ENCODE data around the gene SPINK6.

SPINK6 gene

DNA sequence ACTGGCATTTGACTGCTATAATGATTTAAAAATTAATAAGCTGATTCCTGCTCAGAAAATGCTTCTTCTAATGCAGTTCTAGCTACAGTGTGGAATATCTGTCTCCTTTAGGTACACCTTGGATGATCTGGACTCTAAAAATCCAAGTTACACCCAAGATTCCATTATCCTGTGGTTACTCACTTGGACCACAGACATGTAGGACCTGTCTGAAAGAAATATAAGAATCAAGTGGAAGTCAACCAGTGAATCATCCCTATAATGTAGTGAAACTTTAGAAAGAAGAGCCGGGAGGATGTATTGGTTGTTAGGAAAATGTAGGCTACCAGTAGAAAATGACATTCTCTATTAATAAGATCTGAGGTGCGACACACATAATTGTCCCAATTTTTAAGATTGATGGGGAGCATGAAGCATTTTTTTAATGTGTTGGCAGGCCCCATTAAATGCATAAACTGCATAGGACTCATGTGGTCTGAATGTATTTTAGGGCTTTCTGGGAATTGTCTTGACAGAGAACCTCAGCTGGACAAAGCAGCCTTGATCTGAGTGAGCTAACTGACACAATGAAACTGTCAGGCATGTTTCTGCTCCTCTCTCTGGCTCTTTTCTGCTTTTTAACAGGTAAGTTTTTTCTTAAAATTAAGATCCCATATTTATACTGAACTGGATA, at the start of gene SPINK6:
Gene SPINK6 (plus strand): TSS at position 512 of the 673 bp plus-strand sequence. CDS start 55 bp downstream, at position 567.
- DNase-seq = no peak

GRCh38 chr5:148156609-148157008, 46.2 kb upstream of the SPINK6 start:
- DNase-seq = no peak

DNA sequence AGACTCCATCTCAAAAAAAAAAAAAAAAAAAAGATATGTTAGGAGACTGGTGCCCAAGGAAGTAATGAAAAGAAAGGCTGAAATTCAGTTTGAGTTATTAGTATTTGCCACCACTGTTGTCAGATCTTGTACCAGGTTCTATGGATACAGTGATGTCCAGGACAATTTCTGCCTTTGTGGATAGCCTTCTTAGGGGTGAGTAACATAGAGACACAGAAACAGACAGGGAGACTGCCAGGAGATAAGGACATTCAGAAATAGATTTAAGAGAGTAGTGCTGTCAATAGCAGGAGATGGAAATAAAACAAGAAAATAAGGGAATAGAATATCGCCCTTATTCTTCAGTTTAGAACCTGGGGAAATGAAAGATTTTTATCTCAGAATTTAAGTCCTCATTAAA, 40.8 kb upstream of the SPINK6 start:
- DNase-seq = no peak

- no peak for DNase-seq
Measured at GRCh38 chr5:148163345-148163744, 39.5 kb upstream of the SPINK6 start.

- no peak for DNase-seq
Measured at GRCh38 chr5:148166550-148167283, 36.1 kb upstream of the SPINK6 start.

DNA sequence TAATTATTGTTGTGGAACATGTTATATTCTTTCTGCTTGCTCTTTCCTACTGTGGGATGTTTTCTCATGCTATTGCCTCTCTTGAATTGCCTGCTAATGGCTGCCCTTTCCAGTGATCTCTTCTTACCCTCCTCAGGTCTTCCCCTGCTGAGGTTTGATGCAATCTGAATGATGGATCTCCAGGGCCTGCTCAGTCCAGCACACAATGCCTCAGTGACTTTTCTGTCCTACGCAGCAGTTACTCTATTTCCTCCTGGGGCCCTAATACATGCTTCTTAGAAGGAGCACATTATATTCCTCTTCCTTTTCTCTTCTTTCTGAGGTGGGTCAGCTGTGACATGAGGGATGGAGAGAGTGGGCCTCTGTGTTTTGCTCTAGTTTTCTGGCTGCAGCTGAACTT, 34.6 kb upstream of the SPINK6 start, which contains the start of gene SPINK14:
Gene SPINK14 (plus strand): TSS at position 301 of the 400 bp plus-strand sequence. CDS start 1,187 bp downstream, outside the sequence.
- DNase-seq = no peak

- no peak for DNase-seq
Measured at GRCh38 chr5:148172377-148172776, 30.5 kb upstream of the SPINK6 start.

DNA sequence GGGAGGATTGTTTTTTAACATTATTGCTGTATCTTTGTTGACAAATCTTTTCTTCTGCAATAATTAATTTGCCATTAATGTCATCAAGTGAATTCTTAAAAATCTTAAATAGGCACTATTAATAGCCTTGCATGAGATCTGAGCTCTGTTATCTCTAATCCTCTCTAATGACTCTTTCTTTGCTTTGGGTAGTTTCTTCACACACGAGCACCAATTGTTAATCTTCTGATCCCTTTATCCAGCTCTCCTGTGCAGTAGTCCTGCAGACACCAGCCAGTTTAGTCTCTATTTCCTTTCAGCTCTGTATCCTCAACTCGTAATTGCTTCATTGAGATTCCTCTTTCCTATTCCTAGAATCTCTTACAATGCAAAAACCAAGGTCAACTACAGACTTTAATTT, 26.4 kb upstream of the SPINK6 start:
- no peak for DNase-seq

GRCh38 chr5:148177207-148177606, 25.6 kb upstream of the SPINK6 start:
- DNase-seq = no peak

DNA sequence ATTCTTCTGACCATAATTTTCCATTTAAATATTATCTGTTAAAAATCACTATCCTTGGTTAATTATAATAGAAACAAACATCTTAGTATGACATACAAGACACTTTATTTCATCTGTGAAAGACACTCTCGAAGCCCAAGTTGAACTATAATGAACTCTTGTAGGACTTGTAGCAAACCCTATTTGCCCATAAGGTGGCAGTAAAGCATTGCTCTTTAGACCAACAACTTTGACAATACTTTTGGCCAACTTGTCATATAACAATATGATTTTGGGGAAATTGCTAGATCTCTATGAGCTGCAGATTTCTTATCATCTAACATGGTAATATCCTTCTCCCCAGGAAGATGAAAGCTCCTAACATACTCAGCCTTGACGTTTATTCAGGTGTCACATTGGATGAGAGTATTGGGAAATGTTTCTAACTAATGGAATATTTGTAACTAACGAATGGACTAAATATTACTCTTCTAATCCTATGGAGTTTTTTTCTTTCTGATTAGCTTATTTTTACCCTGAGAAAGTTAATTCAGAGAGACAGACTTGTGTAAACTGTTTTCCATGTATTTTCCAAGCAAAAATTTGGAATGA, 23.5 kb upstream of the SPINK6 start:
- DNase-seq = no peak

- DNase-seq = no peak
Measured at GRCh38 chr5:148186248-148187003, 16.4 kb upstream of the SPINK6 start.

DNA sequence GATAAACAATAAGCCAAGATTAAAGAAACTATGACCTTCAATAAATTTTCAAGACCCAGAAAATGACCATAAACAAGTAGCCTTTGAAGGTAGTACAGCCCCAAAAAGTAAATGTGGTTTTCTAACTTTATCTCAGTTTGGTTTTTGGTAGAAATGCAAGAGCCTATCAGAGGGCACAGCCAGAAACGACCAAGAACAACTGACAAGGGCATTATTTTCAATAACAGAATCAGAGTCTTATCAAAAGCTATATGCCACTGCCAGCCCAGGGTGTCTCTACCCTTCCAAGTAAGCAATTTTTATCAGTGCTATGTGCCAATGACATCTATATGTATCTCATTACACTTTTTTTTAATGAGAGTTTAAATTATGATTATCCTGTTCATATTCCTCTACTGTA, 11.8 kb upstream of the SPINK6 start:
- DNase-seq = no peak

- DNase-seq = no peak
Measured at GRCh38 chr5:148193202-148193601, 9.6 kb upstream of the SPINK6 start.

DNA sequence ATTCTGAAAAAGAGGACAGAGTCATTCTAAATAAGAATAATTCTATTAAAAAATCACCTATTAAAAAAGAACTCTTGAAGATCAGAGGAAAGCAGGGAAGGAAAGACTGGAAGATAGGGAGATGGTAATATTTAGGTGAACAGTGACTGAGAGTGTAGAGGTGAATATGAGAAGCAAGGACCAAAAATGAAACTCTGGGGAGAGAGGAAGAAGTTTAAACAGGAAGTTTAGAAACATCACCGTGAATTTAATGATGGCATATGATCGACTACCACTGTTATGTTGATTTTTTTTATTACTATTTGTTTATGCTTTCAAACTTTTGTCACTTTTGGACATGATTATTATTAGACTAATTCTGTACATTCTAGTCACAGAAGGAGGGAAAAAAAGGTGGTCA, 1.7 kb upstream of the SPINK6 start:
- no peak for DNase-seq

GRCh38 chr5:148205044-148205806, 2.4 kb downstream of the SPINK6 start:
- DNase-seq = no peak

DNA sequence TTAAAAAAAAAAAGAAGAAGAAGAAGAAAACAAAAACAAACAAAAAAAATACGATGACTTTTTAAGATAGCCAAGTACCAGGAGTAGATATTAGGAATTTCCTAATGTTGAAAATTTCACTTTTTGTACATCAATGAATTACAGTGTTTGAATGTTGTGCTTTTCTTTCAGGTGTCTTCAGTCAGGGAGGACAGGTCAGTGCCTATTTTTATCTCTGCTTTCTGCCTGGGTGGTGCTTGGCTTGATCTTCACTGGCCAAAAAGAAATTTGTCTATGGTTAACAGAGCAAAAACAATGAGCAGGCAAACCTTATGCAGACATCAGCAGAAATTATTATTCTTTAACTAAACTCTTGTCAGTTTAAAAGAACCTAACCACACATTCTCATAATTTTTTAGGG, 3.0 kb downstream of the SPINK6 start:
- no peak for DNase-seq

DNA sequence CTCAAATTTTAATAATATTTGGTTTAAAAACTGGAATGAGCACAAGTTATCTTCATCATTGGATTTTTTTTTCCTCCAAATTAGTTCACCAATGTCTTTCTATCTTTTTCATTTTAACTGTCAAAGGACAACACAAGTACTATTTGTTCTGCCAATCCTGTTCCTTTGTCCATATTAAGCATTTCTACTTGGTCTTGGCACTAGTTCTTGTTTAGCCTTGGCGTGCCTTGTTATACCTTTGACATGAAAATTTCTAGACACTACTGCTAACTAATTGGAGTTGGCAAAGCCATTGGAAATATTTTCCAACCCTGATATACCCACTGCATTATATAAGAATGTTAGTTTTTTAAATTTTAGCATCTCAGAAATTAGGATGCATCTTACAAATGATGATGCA, 3.8 kb downstream of the SPINK6 start:
- no peak for DNase-seq

DNA sequence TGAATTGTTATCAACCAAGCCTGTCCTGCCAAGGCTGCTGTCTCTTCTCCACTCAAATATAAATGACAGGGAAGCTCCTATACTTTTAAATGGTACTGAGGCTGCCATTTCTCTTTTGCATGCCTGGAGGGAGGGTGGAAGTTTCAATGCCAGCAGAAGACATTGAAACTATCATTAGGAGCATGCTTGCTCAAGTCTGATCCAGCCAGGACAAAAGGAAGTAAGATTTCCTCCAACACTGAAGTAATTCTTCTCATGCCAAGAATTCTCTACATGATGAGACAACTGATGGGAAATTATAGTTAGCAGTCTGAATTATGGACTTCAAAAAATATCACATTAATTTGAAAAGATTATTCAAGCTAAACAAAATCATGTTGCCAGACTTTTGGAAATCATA, 5.4 kb downstream of the SPINK6 start:
- DNase-seq = no peak

GRCh38 chr5:148209151-148209770, 6.4 kb downstream of the SPINK6 start:
- no peak for DNase-seq

GRCh38 chr5:148214665-148215185, 11.9 kb downstream of the SPINK6 start:
- DNase-seq = no peak

DNA sequence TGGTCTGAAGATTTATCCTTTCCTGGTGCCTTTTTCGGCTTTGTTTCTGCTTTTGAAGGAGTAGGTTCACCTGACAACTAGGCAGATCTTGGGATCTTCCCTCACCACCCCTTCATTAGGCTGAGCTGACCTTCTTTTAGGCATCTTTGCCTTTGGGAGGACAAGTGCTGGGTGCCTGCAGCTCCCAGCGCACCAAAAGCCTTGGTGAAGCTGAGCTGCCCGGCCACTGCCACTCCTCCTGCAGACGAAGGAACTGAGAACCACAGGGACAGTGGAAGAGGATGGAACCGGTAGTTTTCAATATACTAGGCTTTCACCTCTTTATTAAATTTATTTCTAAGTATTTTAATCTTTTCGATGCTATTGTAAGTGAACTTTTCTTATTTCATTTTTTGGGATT, 18.7 kb downstream of the SPINK6 start:
- DNase-seq = no peak
